ENCODE data around the gene ANXA9. TPM values are rescaled to one million over a fixed set of nuclear protein-coding genes. Genes with fewer than 3 reads are reported as not detected.
A peak's percentile ranks its signal among the peaks of the same experiment; 100 is the strongest.

The ANXA9 gene
- total RNA-seq, 6 experiments from 2014 or later, result 9.9 to 18.5 (median 15.1) TPM

- no peak overlapping the region for H3K27ac ChIP-seq
Measured at GRCh38 chr1:150964164-150964489, 18.0 kb upstream of the ANXA9 start.

GRCh38 chr1:150965605-150966004 lies 16.5 kb upstream of the ANXA9 start:
- H3K27ac ChIP-seq, result no peak overlapping the region
- 82% methylated on average over 4 of the region's 4 CpGs for WGBS (ENCODE audit: insufficient coverage, low coverage, low lambda C conversion rate, missing lambda C conversion rate)
- TF ChIP-seq CTCF (IDR thresholded peaks at IDR 0.05) (no peak), POLR2A (IDR thresholded peaks at IDR 0.05) (no peak)

More at GRCh38 chr1:150964164-150964489, 18.0 kb upstream of the ANXA9 start:
- TF ChIP-seq CTCF (IDR thresholded peaks at IDR 0.05), result no peak
- TF ChIP-seq POLR2A (IDR thresholded peaks at IDR 0.05), result no peak
- intact Hi-C loops (cut with DNase I), result no loop called here
- ATAC-seq, result peak in 1 of 4 donors; percentile 15
- DNase-seq, result peak in 1 of 3 donors; percentile 8
- 50% methylated on average over 1 of the region's 5 CpGs for WGBS (ENCODE audit: insufficient coverage, low coverage, low lambda C conversion rate, missing lambda C conversion rate)
- Histone ChIP-seq H3K9me3 (no peaks in the 10 kb centered on the region), H3K27me3 (no peaks in the 10 kb centered on the region), H3K4me3 (no peak overlapping the region), H3K4me1 (peaks cover 0 to 25% (median 2%) of the 10 kb centered on the region in 4 donors), H3K36me3 (peaks cover 19 to 98% (median 50%) of the 10 kb centered on the region in 4 donors)

GRCh38 chr1:150966011-150966410 lies 16.1 kb upstream of the ANXA9 start:
- Histone ChIP-seq H3K9me3 (no peaks in the 10 kb centered on the region), H3K4me1 (peaks cover 0 to 43% (median 10%) of the 10 kb centered on the region in 4 donors), H3K27me3 (no peaks in the 10 kb centered on the region), H3K4me3 (no peak overlapping the region), H3K27ac (no peak overlapping the region), H3K36me3 (peaks cover 19 to 80% (median 42%) of the 10 kb centered on the region in 4 donors)
- TF ChIP-seq CTCF (IDR thresholded peaks at IDR 0.05) (no peak), POLR2A (IDR thresholded peaks at IDR 0.05) (no peak)
- WGBS (ENCODE audit: insufficient coverage, low coverage, low lambda C conversion rate, missing lambda C conversion rate), result 70% methylated on average over 5 of the region's 6 CpGs
- intact Hi-C loops (cut with DNase I), result no loop called here
- ATAC-seq (no peak), DNase-seq (peak in 1 of 3 donors; percentile 21)

More at GRCh38 chr1:150965605-150966004, 16.5 kb upstream of the ANXA9 start:
- peak in 1 of 3 donors; percentile 5 for DNase-seq
- H3K9me3 ChIP-seq, result no peaks in the 10 kb centered on the region
- H3K4me3 ChIP-seq, result no peak overlapping the region
- peaks cover 0 to 39% (median 9%) of the 10 kb centered on the region in 4 donors for H3K4me1 ChIP-seq
- intact Hi-C loops (cut with DNase I), result no loop called here
- peaks cover 19 to 84% (median 44%) of the 10 kb centered on the region in 4 donors for H3K36me3 ChIP-seq
- no peaks in the 10 kb centered on the region for H3K27me3 ChIP-seq
- ATAC-seq, result no peak

GRCh38 chr1:150967936-150968335 lies 14.2 kb upstream of the ANXA9 start:
- 85% methylated on average over 9 of the region's 13 CpGs for WGBS (ENCODE audit: insufficient coverage, low coverage, low lambda C conversion rate, missing lambda C conversion rate)
- intact Hi-C loops (cut with DNase I), result no loop called here
- DNase-seq, result peak in 1 of 3 donors; percentile 31
- no peaks in the 10 kb centered on the region for H3K27me3 ChIP-seq
- no peaks in the 10 kb centered on the region for H3K9me3 ChIP-seq
- H3K4me3 ChIP-seq, result no peak overlapping the region
- peaks cover 0 to 47% (median 15%) of the 10 kb centered on the region in 4 donors for H3K4me1 ChIP-seq
- peaks cover 18 to 63% (median 37%) of the 10 kb centered on the region in 4 donors for H3K36me3 ChIP-seq
- TF ChIP-seq CTCF (IDR thresholded peaks at IDR 0.05), result no peak
- no peak for TF ChIP-seq POLR2A (IDR thresholded peaks at IDR 0.05)
- no peak overlapping the region for H3K27ac ChIP-seq
- no peak for ATAC-seq
